ENCODE data around the gene SCG2.

Gene SCG2

GRCh38 chr2:223625652-223626051 is 23.5 kb upstream of the SCG2 start:
- TF ChIP-seq, protein P1, sequence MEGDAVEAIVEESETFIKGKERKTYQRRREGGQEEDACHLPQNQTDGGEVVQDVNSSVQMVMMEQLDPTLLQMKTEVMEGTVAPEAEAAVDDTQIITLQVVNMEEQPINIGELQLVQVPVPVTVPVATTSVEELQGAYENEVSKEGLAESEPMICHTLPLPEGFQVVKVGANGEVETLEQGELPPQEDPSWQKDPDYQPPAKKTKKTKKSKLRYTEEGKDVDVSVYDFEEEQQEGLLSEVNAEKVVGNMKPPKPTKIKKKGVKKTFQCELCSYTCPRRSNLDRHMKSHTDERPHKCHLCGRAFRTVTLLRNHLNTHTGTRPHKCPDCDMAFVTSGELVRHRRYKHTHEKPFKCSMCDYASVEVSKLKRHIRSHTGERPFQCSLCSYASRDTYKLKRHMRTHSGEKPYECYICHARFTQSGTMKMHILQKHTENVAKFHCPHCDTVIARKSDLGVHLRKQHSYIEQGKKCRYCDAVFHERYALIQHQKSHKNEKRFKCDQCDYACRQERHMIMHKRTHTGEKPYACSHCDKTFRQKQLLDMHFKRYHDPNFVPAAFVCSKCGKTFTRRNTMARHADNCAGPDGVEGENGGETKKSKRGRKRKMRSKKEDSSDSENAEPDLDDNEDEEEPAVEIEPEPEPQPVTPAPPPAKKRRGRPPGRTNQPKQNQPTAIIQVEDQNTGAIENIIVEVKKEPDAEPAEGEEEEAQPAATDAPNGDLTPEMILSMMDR (IDR thresholded peaks at IDR 0.05; ENCODE audit: borderline replicate concordance, insufficient read depth, low read depth, low read length): no peak
- H3K4me3 ChIP-seq (ENCODE audit: low read depth, low read length): no peak overlapping the region

DNA sequence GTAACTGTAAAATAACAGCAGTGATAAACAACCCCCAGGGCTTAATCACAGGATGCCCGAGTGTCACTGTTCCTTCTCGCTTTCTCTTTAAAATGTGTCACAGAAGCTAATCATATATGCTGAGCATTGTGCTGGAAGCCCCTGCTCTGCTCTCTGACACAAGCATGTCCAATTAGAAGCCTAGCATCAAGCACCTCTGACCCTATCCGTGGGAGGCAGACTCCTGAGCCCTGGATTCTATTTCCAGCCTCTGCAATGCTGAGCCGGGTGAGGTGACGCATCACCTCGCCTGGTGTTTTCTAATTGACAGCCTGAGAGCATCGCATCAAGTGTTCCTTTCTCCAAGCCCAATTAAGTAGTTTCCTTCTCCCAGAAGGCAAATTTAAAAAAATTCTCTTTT is 19.7 kb upstream of the SCG2 start:
- no peak overlapping the region for H3K4me3 ChIP-seq (ENCODE audit: low read depth, low read length)
- TF ChIP-seq, protein P1 (IDR thresholded peaks at IDR 0.05; ENCODE audit: borderline replicate concordance, insufficient read depth, low read depth, low read length): no peak

GRCh38 chr2:223619486-223620129 is 17.4 kb upstream of the SCG2 start:
- TF ChIP-seq, protein P1 (IDR thresholded peaks at IDR 0.05; ENCODE audit: borderline replicate concordance, insufficient read depth, low read depth, low read length): no peak
- no peak overlapping the region for H3K4me3 ChIP-seq (ENCODE audit: low read depth, low read length)

DNA sequence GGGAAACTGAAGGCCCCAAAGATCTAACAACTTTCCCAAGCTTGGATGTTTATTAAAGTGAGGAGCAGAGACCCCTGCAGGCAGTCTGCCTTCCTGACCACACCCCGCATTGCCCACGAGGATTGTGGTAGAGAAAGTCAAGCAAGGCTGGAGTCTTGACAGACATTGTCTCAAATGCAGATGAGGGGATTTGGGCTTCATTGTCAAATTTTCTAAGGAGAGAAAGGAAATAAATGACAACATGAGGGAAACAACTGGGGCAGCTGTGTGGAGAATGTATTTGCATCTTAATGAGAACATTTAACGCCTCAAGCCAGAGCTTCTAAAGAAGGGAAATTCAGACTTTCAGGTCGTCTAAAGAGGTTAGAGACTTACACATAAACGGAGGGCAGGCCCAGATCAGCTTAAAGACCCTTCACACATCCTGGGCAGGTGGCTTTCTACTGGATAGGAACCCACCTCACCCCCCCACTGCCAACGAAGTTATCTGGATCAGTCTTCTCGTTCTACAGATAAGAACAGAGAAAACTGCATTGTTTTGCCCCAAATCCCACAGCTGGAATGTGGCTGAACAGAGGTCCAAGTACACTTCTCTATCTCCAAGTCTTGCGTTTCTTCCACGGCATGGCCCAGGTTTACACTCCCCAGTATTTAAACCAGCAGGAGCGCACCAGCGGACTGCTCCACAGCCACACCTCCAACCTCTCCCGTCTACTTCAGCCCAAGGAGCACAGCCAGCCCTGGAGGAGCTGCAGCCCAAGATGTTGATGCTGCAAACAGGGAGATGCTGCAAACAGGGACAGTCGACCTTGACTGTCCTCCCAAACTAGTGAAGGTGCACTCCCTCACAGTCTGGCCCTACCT is 16.2 kb upstream of the SCG2 start:
- no peak overlapping the region for H3K4me3 ChIP-seq (ENCODE audit: low read depth, low read length)
- TF ChIP-seq, protein P1 (IDR thresholded peaks at IDR 0.05; ENCODE audit: borderline replicate concordance, insufficient read depth, low read depth, low read length): no peak

DNA sequence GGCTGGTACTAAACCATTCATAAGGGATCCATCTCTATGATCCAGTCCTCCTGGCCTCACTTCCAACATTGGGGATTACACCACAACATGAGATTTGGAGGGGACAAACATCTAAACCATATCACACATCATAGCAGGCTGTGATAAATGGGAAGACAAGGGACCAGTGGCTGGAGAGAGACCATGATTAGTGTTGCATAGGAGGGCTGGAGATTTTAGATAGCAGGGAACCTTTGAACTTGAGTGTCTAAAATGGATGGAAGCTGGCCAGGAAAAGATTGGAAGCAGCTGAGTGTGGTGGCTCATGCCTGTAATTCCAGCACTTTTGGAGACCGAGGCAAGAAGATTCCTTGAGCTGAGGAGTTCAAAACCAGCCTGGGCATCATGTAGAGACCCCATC is 12.4 kb upstream of the SCG2 start:
- TF ChIP-seq, protein P1 (IDR thresholded peaks at IDR 0.05; ENCODE audit: borderline replicate concordance, insufficient read depth, low read depth, low read length): no peak

GRCh38 chr2:223613017-223613950 is 11.1 kb upstream of the SCG2 start:
- TF ChIP-seq, protein P1 (IDR thresholded peaks at IDR 0.05; ENCODE audit: borderline replicate concordance, insufficient read depth, low read depth, low read length): no peak
- no peak overlapping the region for H3K4me3 ChIP-seq (ENCODE audit: low read depth, low read length)

More for the DNA sequence above, 12.4 kb upstream of the SCG2 start:
- no peak overlapping the region for H3K4me3 ChIP-seq (ENCODE audit: low read depth, low read length)

Data from GM12875 (cell line).